HepG2 (cell line): Measurements from ENCODE around the gene C9orf40. TPM values are rescaled to one million over a fixed set of nuclear protein-coding genes. Genes with fewer than 3 reads are reported as not detected.

Experiments
- KDM1A ChIP-seq: IDR thresholded peaks from 2 replicates; pipeline ENCODE4 v1.6.1; 2016; ENCODE audit warnings: missing compliant biosample characterization
- KLF15 ChIP-seq: sonication (generic); formaldehyde crosslinking; IDR thresholded peaks from 2 replicates; pipeline ENCODE4 v1.8.1; 2023; ENCODE audit warnings: borderline replicate concordance, mild to moderate bottlenecking, inconsistent platforms, missing genetic modification reagents, mixed read lengths
- PRMT3 ChIP-seq: sonication (generic); formaldehyde crosslinking; IDR thresholded peaks from 2 replicates; pipeline ENCODE4 v1.8.1; 2022; ENCODE audit warnings: low read depth, mild to moderate bottlenecking, moderate library complexity, missing genetic modification reagents, borderline replicate concordance
- TEAD3 ChIP-seq: optimal IDR thresholded peaks from 2 replicates; pipeline ENCODE3; 2016; ENCODE audit warnings: borderline replicate concordance
- ZMYM3 ChIP-seq: sonication (generic); formaldehyde crosslinking; IDR thresholded peaks from 2 replicates; pipeline ENCODE4 v1.5.1; 2020; ENCODE audit warnings: mild to moderate bottlenecking, missing genetic modification reagents
- ZNF121 ChIP-seq: sonication (generic); formaldehyde crosslinking; IDR thresholded peaks from 2 replicates; pipeline ENCODE4 v1.5.0; 2020; ENCODE audit warnings: mild to moderate bottlenecking, missing genetic modification reagents
- ZNF441 ChIP-seq: sonication (generic); formaldehyde crosslinking; IDR thresholded peaks from 2 replicates; pipeline ENCODE4 v1.7.0; 2021; ENCODE audit warnings: missing genetic modification reagents, borderline replicate concordance
- polyA plus RNA-seq, 8 experiments: library from polyadenylated mRNA; depleted of rRNA in 3 of 8; stranded (reverse) in 7 of 8; unstranded in 1 of 8; fragments of >200 nt; fragmentation: Illumina TruSeq in 4 of 8; extraction: Trizol in 4 of 8; gene quantifications; 2 replicates each; pipeline versions ENCODE4 v1.2.1 to v1.2.3, GENCODE V29; 2011 to 2016; ENCODE audit warnings: low read depth in 4 of 8, missing spikeins in 1 of 8, mixed read lengths in 1 of 8; ENCODE audit not compliant: insufficient read depth in 1 of 8
- total RNA-seq, 5 experiments: library from RNA; depleted of rRNA; stranded (reverse); fragments of >200 nt; fragmentation: Illumina TruSeq; extraction: Trizol; gene quantifications; 2 replicates each; pipeline ENCODE4 v1.2.3, GENCODE V29; 2016; ENCODE audit warnings: low read depth in 1 of 5
- TF ChIP-seq, protein P1 (sequence below): sonication (generic); formaldehyde crosslinking; IDR thresholded peaks from 2 replicates; pipeline ENCODE4 v1.4.0; 2020; ENCODE audit warnings: missing genetic modification reagents; ENCODE audit errors: not compliant biosample characterization
- TF ChIP-seq, protein P2 (sequence below): sonication (generic); formaldehyde crosslinking; conservative IDR thresholded peaks from 2 replicates; pipeline ENCODE4 v1.8.0; 2022; ENCODE audit warnings: low read depth, missing genetic modification reagents
- TF ChIP-seq, protein P3 (sequence below): sonication (generic); formaldehyde crosslinking; IDR thresholded peaks from 2 replicates; pipeline ENCODE4 v1.8.1; 2023; ENCODE audit warnings: missing genetic modification reagents, inconsistent platforms, borderline replicate concordance

Gene C9orf40
- total and polyA plus RNA-seq, 2 of the 13 experiments (the other 11 are each of a cell fraction or from before 2014, with no cell fraction given): 3.0 to 13.5 TPM

DNA sequence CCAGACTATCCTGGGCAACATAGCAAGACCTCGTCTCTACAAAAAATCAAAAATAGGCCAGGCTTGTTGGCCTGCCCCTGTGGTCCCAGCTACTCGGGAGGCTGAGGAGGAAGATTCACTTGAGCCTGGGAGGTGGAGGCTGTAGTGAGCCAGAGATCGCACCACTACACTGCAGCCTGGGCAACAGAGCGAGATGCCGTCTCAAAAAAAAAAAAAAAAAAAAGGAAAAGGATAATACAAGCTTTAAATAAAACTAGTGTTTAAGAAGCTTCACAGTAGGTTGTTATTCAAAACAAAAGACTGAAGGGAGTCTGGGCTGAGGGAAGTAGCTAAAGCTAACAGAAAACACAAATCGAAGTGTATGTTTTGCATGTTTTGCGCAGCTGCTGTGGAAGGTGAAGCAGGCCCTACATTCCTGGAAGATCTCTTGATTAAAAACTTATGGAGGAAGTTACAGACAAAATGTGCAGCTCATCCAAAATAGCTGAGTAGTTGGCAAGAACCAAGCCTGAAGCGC is 581 bp upstream of the C9orf40 start (continued):
- TF ChIP-seq PRMT3 (CRISPR knock-in tag): no peak
- TF ChIP-seq, protein P1, sequence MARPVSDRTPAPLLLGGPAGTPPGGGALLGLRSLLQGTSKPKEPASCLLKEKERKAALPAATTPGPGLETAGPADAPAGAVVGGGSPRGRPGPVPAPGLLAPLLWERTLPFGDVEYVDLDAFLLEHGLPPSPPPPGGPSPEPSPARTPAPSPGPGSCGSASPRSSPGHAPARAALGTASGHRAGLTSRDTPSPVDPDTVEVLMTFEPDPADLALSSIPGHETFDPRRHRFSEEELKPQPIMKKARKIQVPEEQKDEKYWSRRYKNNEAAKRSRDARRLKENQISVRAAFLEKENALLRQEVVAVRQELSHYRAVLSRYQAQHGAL (CRISPR knock-in tag): no peak
- peak; percentile 94 for TF ChIP-seq ZNF121
- peak; percentile 61; the same call in 1 of the 2 replicates for TF ChIP-seq ZMYM3
- TF ChIP-seq KLF15 (CRISPR knock-in tag): no peak
- TF ChIP-seq ZNF441: no peak
- TF ChIP-seq, protein P2, sequence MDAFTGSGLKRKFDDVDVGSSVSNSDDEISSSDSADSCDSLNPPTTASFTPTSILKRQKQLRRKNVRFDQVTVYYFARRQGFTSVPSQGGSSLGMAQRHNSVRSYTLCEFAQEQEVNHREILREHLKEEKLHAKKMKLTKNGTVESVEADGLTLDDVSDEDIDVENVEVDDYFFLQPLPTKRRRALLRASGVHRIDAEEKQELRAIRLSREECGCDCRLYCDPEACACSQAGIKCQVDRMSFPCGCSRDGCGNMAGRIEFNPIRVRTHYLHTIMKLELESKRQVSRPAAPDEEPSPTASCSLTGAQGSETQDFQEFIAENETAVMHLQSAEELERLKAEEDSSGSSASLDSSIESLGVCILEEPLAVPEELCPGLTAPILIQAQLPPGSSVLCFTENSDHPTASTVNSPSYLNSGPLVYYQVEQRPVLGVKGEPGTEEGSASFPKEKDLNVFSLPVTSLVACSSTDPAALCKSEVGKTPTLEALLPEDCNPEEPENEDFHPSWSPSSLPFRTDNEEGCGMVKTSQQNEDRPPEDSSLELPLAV: no peak
- TF ChIP-seq, protein P3, sequence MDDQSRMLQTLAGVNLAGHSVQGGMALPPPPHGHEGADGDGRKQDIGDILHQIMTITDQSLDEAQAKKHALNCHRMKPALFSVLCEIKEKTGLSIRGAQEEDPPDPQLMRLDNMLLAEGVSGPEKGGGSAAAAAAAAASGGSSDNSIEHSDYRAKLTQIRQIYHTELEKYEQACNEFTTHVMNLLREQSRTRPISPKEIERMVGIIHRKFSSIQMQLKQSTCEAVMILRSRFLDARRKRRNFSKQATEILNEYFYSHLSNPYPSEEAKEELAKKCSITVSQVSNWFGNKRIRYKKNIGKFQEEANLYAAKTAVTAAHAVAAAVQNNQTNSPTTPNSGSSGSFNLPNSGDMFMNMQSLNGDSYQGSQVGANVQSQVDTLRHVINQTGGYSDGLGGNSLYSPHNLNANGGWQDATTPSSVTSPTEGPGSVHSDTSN (CRISPR knock-in tag): no peak
- TF ChIP-seq KDM1A: peak; percentile 37; the same call in 1 of the 2 replicates
- no peak for TF ChIP-seq TEAD3 (CRISPR knock-in tag)
